Ishikawa (cell line): ENCODE measurements around the gene RPTOR.

ENCODE experiments used
- CEBPB ChIP-seq: IDR thresholded peaks from 2 replicates; pipeline ENCODE4 v1.6.1; 2012
- CREB1 ChIP-seq: IDR thresholded peaks from 2 replicates; pipeline ENCODE4 v1.6.1; 2012; ENCODE audit warnings: low read depth
- EGR1 ChIP-seq: IDR thresholded peaks from 2 replicates; pipeline ENCODE4 v1.6.1; 2012
- EP300 ChIP-seq: IDR thresholded peaks from 2 replicates; pipeline ENCODE4 v1.6.1; 2012; ENCODE audit warnings: borderline replicate concordance
- FOXM1 ChIP-seq: IDR thresholded peaks from 2 replicates; pipeline ENCODE4 v1.6.1; 2012; ENCODE audit warnings: low read depth, borderline replicate concordance
- MAX ChIP-seq: IDR thresholded peaks from 2 replicates; pipeline ENCODE4 v1.6.1; 2012
- NFIC ChIP-seq: IDR thresholded peaks from 2 replicates; pipeline ENCODE4 v1.6.1; 2012
- RAD21 ChIP-seq: IDR thresholded peaks from 2 replicates; pipeline ENCODE4 v1.6.1; 2012; ENCODE audit warnings: low read depth
- REST ChIP-seq: IDR thresholded peaks from 2 replicates; pipeline ENCODE4 v1.6.1; 2012; ENCODE audit warnings: low read depth, mild to moderate bottlenecking
- TAF1 ChIP-seq: IDR thresholded peaks from 2 replicates; pipeline ENCODE4 v1.6.1; 2012; ENCODE audit warnings: low read depth, mild to moderate bottlenecking
- TCF12 ChIP-seq: IDR thresholded peaks from 2 replicates; pipeline ENCODE4 v1.6.1; 2012; ENCODE audit warnings: low read depth
- TEAD4 ChIP-seq: IDR thresholded peaks from 2 replicates; pipeline ENCODE4 v1.6.1; 2012
- YY1 ChIP-seq: IDR thresholded peaks from 2 replicates; pipeline ENCODE4 v1.6.1; 2012; ENCODE audit warnings: low read depth
- ZBTB7A ChIP-seq: IDR thresholded peaks from 2 replicates; pipeline ENCODE4 v1.6.1; 2012; ENCODE audit warnings: low read depth
- TF ChIP-seq, protein P1 (sequence below): IDR thresholded peaks from 2 replicates; pipeline ENCODE4 v1.6.1; 2012

RPTOR gene

DNA sequence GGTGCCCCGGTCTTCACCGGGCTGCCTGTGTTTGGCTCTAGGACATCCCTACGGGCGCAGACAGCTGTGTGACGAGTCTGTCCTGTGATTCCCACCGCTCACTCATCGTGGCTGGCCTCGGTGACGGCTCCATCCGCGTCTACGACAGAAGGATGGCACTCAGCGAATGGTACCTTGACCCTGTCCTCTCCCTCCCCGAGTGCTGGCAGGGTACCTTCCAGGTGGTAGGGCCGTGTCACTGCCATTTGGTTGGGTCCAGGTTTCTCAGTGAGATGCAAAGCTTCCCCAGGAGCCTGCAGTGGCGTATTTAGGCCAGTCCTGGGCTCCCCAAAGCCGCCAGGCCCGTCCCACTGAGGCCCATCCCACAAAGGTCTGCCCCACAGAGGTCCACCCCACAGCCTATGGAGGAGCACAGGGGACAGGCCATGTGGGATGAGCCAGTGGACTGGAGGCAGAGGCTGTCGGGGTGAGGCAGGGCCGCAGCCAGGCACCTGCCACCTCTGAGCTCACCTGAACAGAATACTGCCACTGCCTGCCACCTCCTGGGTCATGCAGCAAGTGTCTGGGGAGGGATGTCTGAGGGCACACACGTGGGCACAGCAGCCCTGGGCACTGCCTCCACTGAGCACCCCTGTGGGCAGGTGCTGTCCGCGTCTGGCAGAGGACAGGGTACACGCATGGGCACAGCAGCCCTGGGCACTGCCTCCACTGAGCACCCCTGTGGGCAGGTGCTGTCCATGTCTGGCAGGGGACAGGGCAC lies 415.6 kb downstream of the RPTOR start:
- TF ChIP-seq YY1 (no peak), REST (no peak), TAF1 (no peak), TEAD4 (no peak)

DNA sequence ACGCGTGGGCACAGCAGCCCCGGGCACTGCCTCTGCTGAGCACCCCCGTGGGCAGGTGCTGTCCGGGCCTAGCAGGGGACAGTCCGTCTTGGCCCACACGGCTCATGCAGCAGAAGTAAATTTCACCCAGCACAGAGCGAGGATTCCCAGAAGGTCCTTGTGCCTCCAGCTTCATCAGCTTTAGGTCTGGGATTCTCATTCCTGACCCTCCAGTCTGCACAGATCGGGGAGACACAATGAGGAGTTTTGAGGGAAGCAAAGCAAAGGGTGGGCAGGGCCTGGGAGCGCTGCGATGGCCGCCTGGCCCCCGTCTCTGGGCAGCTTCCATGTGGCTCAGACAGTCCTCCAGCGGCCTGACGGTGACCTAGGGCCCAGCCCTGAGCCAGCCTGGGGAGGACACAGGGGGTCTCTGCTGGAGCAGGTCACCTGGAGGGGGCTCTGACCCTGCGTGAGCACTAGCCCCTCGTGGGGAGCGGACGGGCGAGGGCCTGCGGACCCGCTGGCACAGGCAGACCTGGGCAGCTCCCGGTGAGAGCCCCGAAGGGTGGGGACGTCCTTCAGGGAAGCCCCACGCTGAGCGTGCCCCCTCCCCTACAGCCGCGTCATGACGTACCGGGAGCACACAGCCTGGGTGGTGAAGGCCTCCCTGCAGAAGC lies 416.3 kb downstream of the RPTOR start:
- no peak for TF ChIP-seq ZBTB7A
- TF ChIP-seq EP300, result no peak
- TF ChIP-seq MAX, result no peak
- no peak for TF ChIP-seq CEBPB
- no peak for TF ChIP-seq FOXM1
- no peak for TF ChIP-seq CREB1
- no peak for TF ChIP-seq EGR1

DNA sequence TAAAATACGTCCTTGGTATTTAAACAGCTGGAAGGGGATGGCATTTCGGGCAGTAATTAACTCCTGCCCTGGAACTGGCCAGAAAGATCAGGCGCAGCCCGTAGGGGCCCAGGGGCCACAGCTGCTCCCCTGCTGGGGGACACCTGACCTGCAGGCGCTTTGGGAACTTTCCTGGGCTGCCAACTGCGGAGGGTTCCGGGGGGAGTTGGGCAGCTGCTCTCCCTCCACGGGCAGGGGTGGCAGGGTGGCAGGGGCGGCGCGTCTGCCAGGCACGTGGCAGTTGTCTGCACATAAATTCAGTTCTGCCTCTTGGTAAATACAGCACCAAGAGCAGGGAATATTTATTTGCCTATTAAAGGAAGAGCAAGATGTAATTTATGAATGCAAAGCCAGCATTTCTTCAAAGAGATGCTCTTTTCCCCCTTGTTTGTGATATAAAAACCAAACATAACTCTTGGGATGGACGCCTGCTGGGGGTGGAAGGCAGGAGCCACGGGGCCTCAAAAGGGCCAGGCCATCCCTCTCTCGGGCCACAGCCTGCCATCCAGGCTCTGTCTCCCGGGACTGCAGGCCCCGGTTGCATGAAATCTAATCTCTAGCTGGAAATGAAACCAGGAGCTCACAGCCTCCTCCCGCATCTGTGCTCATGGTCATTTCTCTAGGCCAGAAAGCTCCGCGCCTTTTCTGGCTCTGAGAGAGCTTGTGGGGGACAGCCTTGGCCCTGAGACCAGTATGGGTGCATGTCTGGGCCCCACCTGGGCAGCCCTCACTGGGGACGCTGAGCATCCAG lies 417.1 kb downstream of the RPTOR start:
- TF ChIP-seq NFIC, result no peak

DNA sequence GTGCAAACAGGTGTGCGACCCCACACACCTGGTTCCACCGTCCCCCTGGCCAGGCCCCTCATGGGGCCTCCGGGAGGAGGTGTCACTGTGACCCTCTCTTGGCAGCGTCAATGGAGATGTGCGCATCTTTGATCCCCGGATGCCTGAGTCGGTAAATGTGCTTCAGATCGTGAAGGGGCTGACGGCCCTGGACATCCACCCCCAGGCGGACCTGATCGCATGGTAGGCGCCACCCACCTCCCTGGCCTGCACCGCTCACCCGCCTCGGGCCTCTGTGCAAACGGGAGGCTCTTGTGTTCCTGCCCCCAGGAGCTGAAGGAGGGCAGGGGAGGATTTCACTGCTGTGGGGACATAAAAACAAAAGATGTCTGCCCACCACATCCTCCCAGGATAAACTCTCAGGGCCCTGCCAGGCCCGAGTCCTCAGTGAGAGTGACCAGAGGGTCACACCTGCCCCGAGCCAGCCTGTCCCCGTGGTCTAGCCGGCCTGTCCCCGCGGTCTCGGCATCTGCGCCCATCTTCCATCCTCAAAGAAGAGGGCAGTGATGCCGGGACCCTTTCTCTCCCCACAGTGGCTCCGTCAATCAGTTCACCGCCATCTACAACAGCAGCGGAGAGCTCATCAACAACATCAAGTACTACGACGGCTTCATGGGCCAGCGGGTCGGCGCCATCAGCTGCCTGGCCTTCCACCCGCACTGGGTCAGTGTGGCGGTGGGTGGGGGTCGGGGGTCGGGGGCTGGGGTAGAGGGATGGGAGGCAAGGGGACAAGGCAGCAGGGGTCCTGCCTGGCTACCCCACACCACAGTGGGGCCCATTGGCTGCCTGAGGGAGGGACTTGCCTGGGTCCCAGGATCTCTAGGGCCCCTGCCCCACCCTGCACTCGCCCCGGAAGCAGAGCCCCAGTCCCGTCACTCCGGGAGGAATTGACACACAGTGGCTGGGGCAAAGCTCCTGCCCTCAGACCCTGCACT lies 418.0 kb downstream of the RPTOR start:
- no peak for TF ChIP-seq CEBPB
- no peak for TF ChIP-seq TCF12
- TF ChIP-seq CREB1, result no peak
- no peak for TF ChIP-seq MAX
- TF ChIP-seq EP300, result no peak
- TF ChIP-seq YY1, result no peak
- TF ChIP-seq, protein P1, sequence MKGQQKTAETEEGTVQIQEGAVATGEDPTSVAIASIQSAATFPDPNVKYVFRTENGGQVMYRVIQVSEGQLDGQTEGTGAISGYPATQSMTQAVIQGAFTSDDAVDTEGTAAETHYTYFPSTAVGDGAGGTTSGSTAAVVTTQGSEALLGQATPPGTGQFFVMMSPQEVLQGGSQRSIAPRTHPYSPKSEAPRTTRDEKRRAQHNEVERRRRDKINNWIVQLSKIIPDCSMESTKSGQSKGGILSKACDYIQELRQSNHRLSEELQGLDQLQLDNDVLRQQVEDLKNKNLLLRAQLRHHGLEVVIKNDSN, result no peak
- TF ChIP-seq TAF1, result no peak
- TF ChIP-seq FOXM1, result no peak
- no peak for TF ChIP-seq RAD21
- TF ChIP-seq EGR1, result no peak
- TF ChIP-seq TEAD4, result no peak
- TF ChIP-seq NFIC, result no peak
- TF ChIP-seq REST, result no peak
- TF ChIP-seq ZBTB7A, result no peak

- TF ChIP-seq TAF1, result no peak
These were observed 419.3 kb downstream of the RPTOR start for GRCh38 chr17:80963812-80964543.

DNA sequence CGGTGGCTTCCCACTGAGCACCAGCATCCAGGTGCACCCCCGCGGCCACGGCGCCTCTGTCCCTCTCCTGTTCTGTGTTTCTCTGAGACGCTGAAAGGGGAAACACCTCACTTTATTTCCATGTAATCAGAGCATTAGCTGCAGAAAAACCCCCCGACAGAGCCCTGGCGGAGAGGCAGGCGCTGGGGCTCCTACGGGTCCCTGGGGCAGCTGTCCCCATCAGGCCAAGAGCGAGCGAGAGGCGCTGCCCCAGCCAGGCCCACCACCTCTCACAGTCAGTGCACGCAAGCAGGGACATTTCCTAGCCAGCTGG lies 419.9 kb downstream of the RPTOR start:
- no peak for TF ChIP-seq YY1
